ENCODE results near the gene INTS1. TPM values are rescaled to one million over a fixed set of nuclear protein-coding genes. Genes with fewer than 3 reads are reported as not detected.

Gene INTS1
- total RNA-seq, 1 experiment from 2014 or later: 122 TPM

DNA sequence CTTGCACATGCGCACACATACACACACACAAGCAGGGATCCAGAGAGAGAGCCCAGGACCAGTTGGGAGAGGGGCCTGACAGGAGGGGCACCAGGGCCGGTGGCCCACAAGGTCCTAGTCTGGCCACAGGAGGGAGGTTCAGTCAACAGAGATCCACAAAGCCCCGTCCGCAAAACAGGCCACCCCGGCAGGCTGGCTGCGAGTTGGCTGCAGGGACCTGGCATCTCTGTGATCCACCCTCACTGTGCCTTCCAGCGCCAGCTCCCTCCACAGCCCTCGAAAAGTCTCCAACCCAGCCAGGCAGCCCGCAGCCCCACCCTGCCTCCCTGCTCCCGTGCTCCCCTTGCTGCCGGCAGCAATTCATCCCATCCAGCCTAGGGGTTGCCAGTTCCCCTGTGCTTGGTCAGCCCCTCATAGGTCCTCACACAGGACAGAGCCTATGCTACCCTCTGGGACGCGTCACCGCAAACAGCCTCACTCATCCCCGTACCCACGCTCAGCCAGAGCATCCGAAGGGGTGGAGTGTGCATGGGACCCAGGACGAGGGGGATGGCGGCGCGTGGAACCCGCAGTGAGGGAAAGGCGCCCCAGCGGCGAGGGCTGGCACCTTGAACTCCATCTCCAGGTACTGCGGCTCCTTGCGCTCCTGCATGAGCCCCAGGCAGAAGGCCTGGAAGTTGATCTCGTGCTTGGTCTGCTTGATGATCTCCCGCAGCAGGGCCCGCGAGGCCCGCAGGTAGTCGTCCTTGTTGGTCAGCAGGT, 7.5 kb downstream of the INTS1 start:
- no peak overlapping the region for H3K4me3 Mint-ChIP-seq (ENCODE audit: unreplicated experiment)
- no peaks in the 10 kb centered on the region for H3K27me3 Mint-ChIP-seq (ENCODE audit: insufficient read depth, unreplicated experiment)
- peaks cover 61% of the 10 kb centered on the region for H3K36me3 Mint-ChIP-seq (ENCODE audit: insufficient read depth, unreplicated experiment)
- H3K27ac Mint-ChIP-seq (ENCODE audit: unreplicated experiment): no peak overlapping the region
- TF ChIP-seq CTCF (IDR thresholded peaks at IDR 0.05; ENCODE audit: insufficient read depth in 1 of 2, low read depth in 1 of 2, low read length in 1 of 2, severe bottlenecking in 1 of 2, unreplicated experiment in 1 of 2): no peak
- H3K27me3 ChIP-seq (replicated peaks; ENCODE audit: control insufficient read depth, insufficient read depth, low read length): no peaks in the 10 kb centered on the region
- H3K4me3 ChIP-seq (ENCODE audit: low read depth, low read length): no peak overlapping the region
- H3K9me3 Mint-ChIP-seq (ENCODE audit: unreplicated experiment): no peaks in the 10 kb centered on the region
- H3K4me1 ChIP-seq: no peaks in the 10 kb centered on the region
- intact Hi-C loops (cut with micrococcal nuclease; ENCODE audit: unreplicated experiment): no loop called here
- no peak for DNase-seq
- no TSS peak for BruUV-seq (replicated peaks)
- ChIA-PET POLR2A (no interaction called here), CTCF (no interaction called here)
- peaks cover under 1% of the 10 kb centered on the region for H3K36me3 ChIP-seq (ENCODE audit: control insufficient read depth, insufficient read depth, low read length)
- H3K9me3 ChIP-seq: no peaks in the 10 kb centered on the region
- H3K4me1 Mint-ChIP-seq (ENCODE audit: low read depth, unreplicated experiment): no peaks in the 10 kb centered on the region

DNA sequence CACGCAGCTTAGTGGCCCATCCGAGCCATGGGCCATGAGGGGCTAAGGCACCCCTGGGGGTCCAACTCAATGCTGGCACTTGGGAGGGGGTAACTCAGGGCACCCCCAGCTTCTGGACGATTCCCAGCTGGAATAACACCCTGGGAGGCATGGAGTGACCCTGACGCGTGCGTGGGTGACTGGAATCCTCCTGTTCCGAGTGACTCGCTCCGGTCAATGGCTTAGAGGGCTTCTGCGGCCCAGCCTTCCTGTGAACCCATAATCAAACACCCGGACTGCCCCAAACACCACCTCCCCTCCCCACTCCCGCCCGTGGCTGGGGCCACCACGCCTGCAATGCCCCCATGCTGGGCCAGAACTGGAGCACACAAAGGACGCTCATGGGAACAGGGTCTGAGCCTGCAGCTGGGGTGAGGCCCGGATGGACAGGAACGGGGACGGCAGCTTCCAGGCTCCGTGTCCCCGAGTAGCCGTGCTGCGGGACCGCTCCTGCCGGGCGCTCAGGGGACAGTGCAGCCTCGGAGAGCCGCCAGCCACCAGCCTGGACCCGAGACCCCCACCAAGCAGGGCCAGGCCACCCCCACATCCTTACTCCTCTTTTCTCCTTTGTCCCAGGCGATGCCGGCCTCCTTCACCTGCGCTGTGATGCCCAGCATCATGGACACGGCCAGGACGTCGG, 8.5 kb downstream of the INTS1 start:
- TF ChIP-seq CTCF (IDR thresholded peaks at IDR 0.05; ENCODE audit: insufficient read depth in 1 of 2, low read depth in 1 of 2, low read length in 1 of 2, severe bottlenecking in 1 of 2, unreplicated experiment in 1 of 2): no peak

GRCh38 chr7:1494866-1495563, 9.2 kb downstream of the INTS1 start:
- Mint-ChIP-seq H3K36me3 (ENCODE audit: insufficient read depth, unreplicated experiment) (peaks cover 70% of the 10 kb centered on the region), H3K27me3 (ENCODE audit: insufficient read depth, unreplicated experiment) (no peaks in the 10 kb centered on the region), H3K27ac (ENCODE audit: unreplicated experiment) (no peak overlapping the region), H3K9me3 (ENCODE audit: unreplicated experiment) (no peaks in the 10 kb centered on the region), H3K4me3 (ENCODE audit: unreplicated experiment) (no peak overlapping the region), H3K4me1 (ENCODE audit: low read depth, unreplicated experiment) (no peaks in the 10 kb centered on the region)
- no peak overlapping the region for H3K4me3 ChIP-seq (ENCODE audit: low read depth, low read length)
- ChIA-PET POLR2A (no interaction called here), CTCF (interaction anchor here (0.6 kb wide), 1 partner anchor 116 kb away, joined by 3 read pairs; no protein-coding TSS in a partner anchor)
- H3K27me3 ChIP-seq (replicated peaks; ENCODE audit: control insufficient read depth, insufficient read depth, low read length): no peaks in the 10 kb centered on the region
- TF ChIP-seq CTCF (IDR thresholded peaks at IDR 0.05; ENCODE audit: insufficient read depth in 1 of 2, low read depth in 1 of 2, low read length in 1 of 2, severe bottlenecking in 1 of 2, unreplicated experiment in 1 of 2): no peak
- DNase-seq: no peak
- H3K9me3 ChIP-seq: no peaks in the 10 kb centered on the region
- no TSS peak for BruUV-seq (replicated peaks)
- intact Hi-C loops (cut with micrococcal nuclease; ENCODE audit: unreplicated experiment): no loop called here
- H3K36me3 ChIP-seq (ENCODE audit: control insufficient read depth, insufficient read depth, low read length): no peaks in the 10 kb centered on the region; the same call in 1 of the 2 replicates
- H3K4me1 ChIP-seq: no peaks in the 10 kb centered on the region

More for the DNA sequence above, 8.5 kb downstream of the INTS1 start:
- Histone ChIP-seq H3K4me1 (no peaks in the 10 kb centered on the region), H3K9me3 (no peaks in the 10 kb centered on the region), H3K4me3 (ENCODE audit: low read depth, low read length) (no peak overlapping the region), H3K36me3 (ENCODE audit: control insufficient read depth, insufficient read depth, low read length) (no peaks in the 10 kb centered on the region; the same call in none of the 2 replicates), H3K27me3 (replicated peaks; ENCODE audit: control insufficient read depth, insufficient read depth, low read length) (no peaks in the 10 kb centered on the region)
- intact Hi-C loops (cut with micrococcal nuclease; ENCODE audit: unreplicated experiment): no loop called here
- no peaks in the 10 kb centered on the region for H3K27me3 Mint-ChIP-seq (ENCODE audit: insufficient read depth, unreplicated experiment)
- no peak overlapping the region for H3K4me3 Mint-ChIP-seq (ENCODE audit: unreplicated experiment)
- ChIA-PET CTCF (interaction anchor here (0.6 kb wide), 1 partner anchor 116 kb away, joined by 3 read pairs; no protein-coding TSS in a partner anchor), POLR2A (no interaction called here)
- no peaks in the 10 kb centered on the region for H3K9me3 Mint-ChIP-seq (ENCODE audit: unreplicated experiment)
- DNase-seq: no peak
- no peak overlapping the region for H3K27ac Mint-ChIP-seq (ENCODE audit: unreplicated experiment)
- H3K36me3 Mint-ChIP-seq (ENCODE audit: insufficient read depth, unreplicated experiment): peaks cover 66% of the 10 kb centered on the region
- no peaks in the 10 kb centered on the region for H3K4me1 Mint-ChIP-seq (ENCODE audit: low read depth, unreplicated experiment)
- BruUV-seq (replicated peaks): no TSS peak
